ENCODE data around the gene CDX1.

CDX1 gene

GRCh38 chr5:150166650-150167511, at the start of gene CDX1:
CDX1 (plus strand) TSS chr5:150166778; CDS start chr5:150166877, 99 bp downstream.
- DNase-seq: no peak

GRCh38 chr5:150117945-150118560, 48.5 kb upstream of the CDX1 start:
- no peak for DNase-seq

GRCh38 chr5:150118561-150119229, 47.9 kb upstream of the CDX1 start:
- DNase-seq: no peak

- no peak for DNase-seq
These were observed 47.0 kb upstream of the CDX1 start for GRCh38 chr5:150119421-150120061.

GRCh38 chr5:150120062-150120441, 46.5 kb upstream of the CDX1 start:
- no peak for DNase-seq

- no peak for DNase-seq
These were observed 45.7 kb upstream of the CDX1 start for GRCh38 chr5:150120617-150121447.

- DNase-seq: no peak
These were observed 45.0 kb upstream of the CDX1 start for GRCh38 chr5:150121448-150122157.

- DNase-seq: no peak
These were observed 44.4 kb upstream of the CDX1 start for GRCh38 chr5:150122158-150122510.

- DNase-seq: no peak
These were observed 43.8 kb upstream of the CDX1 start for GRCh38 chr5:150122536-150123481.

GRCh38 chr5:150123542-150123941, 43.0 kb upstream of the CDX1 start:
- no peak for DNase-seq

GRCh38 chr5:150124111-150124557, 42.4 kb upstream of the CDX1 start:
- DNase-seq: no peak

- no peak for DNase-seq
These were observed 42.0 kb upstream of the CDX1 start for GRCh38 chr5:150124596-150124995.

- no peak for DNase-seq
These were observed 41.2 kb upstream of the CDX1 start for GRCh38 chr5:150125334-150125733.

- no peak for DNase-seq
These were observed 40.2 kb upstream of the CDX1 start for GRCh38 chr5:150126199-150126920.

- DNase-seq: no peak
These were observed 39.7 kb upstream of the CDX1 start for GRCh38 chr5:150126921-150127265.

- DNase-seq: no peak
These were observed 37.1 kb upstream of the CDX1 start for GRCh38 chr5:150129454-150129812.

GRCh38 chr5:150129813-150130492, 36.6 kb upstream of the CDX1 start:
- DNase-seq: no peak

- no peak for DNase-seq
These were observed 36.1 kb upstream of the CDX1 start for GRCh38 chr5:150130493-150130922.

- DNase-seq: no peak
These were observed 35.1 kb upstream of the CDX1 start for GRCh38 chr5:150131461-150131860.
